NCI-H2227 treated with DMSO at 0.1 percent for 48 hours (cell line): ENCODE data around the gene TBCE.

Experiments
- DNase-seq: peaks from one replicate; lab custom pipeline; 2025; lab: John Stamatoyannopoulos, UW

Gene TBCE

GRCh38 chr1:235367000-235367908 is at the start of gene TBCE:
Gene TBCE, plus strand, starts transcription at chr1:235367427. Its CDS starts 12,623 bp downstream, at chr1:235380050.
- peak; percentile 97 for DNase-seq

- DNase-seq: no peak
These were observed 48.0 kb upstream of the TBCE start for GRCh38 chr1:235319255-235319654.

- DNase-seq: no peak
These were observed 46.6 kb upstream of the TBCE start for GRCh38 chr1:235320521-235321179.

DNA sequence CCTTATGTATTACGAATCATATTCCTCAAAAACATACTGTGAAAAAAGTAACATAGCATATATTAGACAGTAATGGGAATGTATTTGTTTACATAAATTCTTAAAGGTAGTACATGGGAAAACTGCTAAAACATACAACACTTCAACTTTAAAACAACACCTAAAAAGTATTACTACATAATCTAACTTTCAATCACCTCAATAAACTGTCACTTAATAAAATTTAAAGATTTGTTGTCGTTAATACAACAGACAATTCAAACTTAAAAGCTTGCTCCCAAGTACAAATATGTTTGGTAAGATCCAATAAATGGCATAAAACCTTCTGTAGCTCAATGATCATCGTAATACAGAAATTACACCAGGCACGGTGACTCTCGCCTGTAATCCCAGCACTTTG is 42.9 kb upstream of the TBCE start:
- no peak for DNase-seq

DNA sequence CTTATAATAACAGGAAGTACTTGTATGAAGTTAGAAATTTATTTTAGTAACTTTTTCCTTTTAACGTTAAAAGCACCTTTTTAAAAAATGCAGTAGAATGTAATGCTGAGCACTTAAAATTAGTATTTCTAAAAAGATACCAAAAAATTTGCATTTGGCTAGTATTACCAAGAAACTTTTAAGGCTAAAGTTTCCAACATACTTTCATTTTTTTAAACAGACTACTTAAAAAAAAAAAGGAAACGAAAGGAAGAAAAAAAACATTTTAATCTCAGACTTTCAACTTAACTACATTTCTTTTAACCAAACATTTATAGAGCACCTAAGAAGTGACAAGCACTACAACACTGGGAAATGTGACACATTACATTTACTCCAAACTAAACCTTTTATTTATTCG is 42.1 kb upstream of the TBCE start:
- DNase-seq: no peak

GRCh38 chr1:235325854-235326253 is 41.4 kb upstream of the TBCE start:
- no peak for DNase-seq

DNA sequence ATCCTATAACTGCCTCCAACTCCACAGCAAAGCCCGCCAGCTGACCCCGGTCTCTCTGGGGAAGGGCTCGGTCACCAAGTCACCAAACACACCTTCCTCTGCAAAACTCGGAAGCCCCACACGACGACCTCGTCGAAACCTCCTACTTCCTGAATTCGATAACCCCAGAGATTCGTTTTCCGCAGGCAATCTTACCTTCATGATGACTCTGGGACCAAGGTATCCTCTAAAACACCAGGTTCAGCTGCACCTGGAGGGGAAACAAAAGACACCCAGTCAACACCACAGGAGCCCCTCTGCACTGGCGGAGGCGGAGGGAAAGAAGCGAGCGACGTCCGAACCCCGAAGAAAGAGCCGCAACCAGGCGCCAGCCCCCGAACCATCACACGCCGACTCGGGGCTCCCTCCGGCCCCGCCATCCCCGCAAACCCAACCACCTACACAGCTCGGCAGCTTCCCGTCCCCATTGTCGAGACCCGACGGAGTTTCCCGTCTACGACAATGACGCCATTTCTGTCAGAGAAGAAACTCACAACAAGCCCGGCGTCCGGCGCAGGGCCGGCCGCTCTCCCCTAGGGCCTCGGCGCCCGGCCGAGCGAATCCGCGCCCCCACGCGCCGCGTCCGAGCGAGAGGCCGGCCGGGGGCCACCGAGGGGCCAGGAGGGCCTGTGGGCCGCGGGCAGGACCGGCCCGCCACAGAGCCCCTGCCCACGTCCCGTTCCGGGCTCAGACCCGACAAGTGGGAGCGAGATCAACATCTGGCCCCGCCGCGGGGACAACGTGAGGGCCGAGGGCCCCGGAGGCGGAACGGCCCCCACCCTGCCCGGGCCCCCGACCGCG is 40.3 kb upstream of the TBCE start:
- DNase-seq: no peak

GRCh38 chr1:235327559-235328270 is 39.5 kb upstream of the TBCE start, which contains the start of gene ARID4B:
Gene ARID4B, minus strand, starts transcription at chr1:235328179. Its CDS starts 1,260 bp downstream, at chr1:235326919.
- DNase-seq: peak; percentile 69

DNA sequence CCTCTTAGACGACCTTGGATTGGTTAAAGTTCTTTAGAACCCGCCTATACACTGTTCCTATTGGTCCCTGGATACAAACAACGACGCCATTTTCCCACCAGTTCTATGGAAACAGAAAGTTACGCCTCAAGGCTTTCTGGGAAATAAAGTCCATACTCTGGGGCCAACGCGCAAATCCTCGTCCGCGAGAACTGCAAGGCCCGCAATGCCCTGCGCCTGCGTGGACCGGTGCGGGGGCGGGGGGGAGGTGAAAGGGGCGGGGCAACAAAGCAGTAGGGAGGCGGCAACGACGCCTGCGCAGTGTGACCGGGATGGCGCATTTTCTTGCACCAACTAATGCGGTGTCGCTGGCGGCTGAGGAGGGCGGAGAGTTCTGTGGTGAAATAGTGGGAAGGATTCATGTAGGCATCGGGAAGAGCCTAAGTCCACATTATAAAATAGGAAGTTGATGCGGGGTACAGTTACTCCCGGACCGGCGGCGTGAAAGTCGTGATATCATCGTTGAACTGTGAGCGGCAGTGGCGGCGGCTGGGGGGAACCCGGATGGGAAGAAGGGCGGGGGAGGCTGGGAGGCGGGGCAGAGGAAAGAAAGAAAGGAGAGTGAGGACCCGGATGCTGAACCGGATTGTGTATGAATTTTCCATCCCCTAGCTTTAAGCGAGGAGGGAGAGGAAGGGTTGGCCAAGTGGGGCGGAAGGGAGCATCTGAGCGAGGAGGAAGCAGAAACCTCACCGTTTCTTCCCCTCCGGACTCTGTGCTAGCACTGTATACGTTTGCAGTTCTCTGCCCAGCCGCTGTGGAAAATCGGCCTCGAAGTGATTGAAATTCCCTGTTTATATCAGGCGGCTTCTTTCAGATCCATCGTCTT is 38.7 kb upstream of the TBCE start, which contains the start of gene GGPS1:
GGPS1 (plus strand) TSS at position 300 of the 868 bp plus-strand sequence. CDS start 6,695 bp downstream, outside the sequence.
- peak; percentile 100 for DNase-seq

GRCh38 chr1:235329139-235329902 is 37.9 kb upstream of the TBCE start:
- peak; percentile 54 for DNase-seq

DNA sequence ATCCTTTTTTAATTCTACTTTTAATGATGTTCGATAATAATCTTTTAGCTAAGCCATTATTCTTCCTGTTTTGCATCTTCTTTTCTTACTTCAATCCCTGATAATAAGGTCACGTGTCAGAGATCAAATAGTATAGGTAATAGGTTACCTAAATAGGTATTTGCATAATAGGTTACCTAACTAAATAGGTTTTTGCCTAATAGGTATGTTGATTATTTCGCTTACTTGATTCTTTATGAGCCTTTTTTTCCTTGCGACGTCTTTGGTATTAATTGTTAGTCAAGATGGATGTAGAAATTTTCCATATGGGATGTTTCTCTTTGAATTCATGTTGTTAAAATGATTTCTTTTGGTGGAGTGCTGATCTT is 36.3 kb upstream of the TBCE start:
- DNase-seq: no peak

GRCh38 chr1:235331401-235331800 is 35.8 kb upstream of the TBCE start:
- DNase-seq: no peak

DNA sequence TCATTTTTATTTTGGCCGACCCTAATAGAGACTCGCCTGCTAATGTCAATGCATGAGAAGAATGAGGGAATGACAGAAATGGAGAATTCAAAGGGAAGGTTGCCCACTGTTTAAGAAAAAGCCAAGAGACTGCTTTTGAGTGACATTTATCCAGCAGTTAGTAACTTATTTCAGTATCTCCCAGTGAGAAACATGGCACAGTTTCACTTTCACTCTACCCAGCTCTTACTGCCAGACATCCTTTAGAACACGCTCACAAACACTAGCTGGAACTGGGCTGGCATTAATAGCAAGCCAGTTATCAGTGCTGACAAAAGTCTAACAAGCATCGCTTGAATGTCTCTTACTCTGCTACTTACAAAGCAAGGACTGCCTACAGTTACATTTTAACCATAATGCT is 30.3 kb upstream of the TBCE start:
- DNase-seq: no peak

DNA sequence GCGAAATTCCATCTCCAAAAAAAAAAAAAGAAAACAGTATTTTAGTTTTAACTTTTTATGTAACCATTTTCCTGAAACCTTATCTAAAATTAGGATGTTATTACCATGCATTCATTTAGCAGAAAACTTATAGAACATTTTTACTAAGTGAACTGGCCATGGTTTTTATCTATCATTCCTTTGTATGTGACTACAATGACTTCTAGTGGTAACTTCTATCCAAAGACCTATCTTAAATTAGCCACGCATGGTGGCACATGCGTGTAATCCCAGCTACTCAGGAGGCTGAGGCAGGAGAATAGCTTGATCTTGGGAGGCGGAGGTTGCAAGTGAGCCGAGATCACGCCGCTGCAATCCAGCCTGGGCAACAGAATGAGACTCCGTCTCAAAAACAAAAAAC is 27.5 kb upstream of the TBCE start:
- DNase-seq: no peak

GRCh38 chr1:235341334-235341733 is 25.9 kb upstream of the TBCE start:
- no peak for DNase-seq

DNA sequence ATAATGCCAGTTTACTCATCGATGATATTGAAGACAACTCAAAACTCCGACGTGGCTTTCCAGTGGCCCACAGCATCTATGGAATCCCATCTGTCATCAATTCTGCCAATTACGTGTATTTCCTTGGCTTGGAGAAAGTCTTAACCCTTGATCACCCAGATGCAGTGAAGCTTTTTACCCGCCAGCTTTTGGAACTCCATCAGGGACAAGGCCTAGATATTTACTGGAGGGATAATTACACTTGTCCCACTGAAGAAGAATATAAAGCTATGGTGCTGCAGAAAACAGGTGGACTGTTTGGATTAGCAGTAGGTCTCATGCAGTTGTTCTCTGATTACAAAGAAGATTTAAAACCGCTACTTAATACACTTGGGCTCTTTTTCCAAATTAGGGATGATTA is 25.2 kb upstream of the TBCE start:
- DNase-seq: no peak

GRCh38 chr1:235342471-235342870 is 24.8 kb upstream of the TBCE start:
- no peak for DNase-seq

DNA sequence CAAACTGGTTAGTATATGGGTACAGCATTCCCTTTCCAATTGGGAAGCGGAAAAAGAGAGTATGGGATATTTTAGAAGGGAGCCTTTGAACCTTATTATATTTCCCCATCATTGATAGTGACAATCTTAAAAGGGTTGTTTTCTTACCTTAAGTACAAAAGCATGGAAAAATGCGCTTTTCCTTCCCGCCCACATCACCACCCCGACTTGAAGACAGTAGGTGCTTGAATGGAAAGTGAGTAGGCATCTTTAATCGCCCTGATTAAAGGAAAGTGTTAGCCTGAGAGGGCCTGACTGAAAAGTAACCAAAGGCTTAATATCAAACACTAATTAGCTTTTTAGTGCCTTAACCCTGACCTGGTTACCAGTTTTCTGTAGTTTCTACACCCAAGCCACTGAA is 23.5 kb upstream of the TBCE start:
- DNase-seq: no peak

GRCh38 chr1:235351441-235351840 is 15.8 kb upstream of the TBCE start:
- peak; percentile 47 for DNase-seq

- DNase-seq: no peak
These were observed 15.3 kb upstream of the TBCE start for GRCh38 chr1:235351898-235352297.
